NCI-H1105 treated with DMSO at 0.1 percent for 48 hours (cell line): ENCODE data around the gene DNAH10.

Source experiments
- DNase-seq: peaks from one replicate; lab custom pipeline; 2025; lab: John Stamatoyannopoulos, UW

DNAH10 gene

GRCh38 chr12:123948401-123948795 lies 186.3 kb downstream of the DNAH10 start:
- DNase-seq: no peak

- no peak for DNase-seq
These were observed 187.0 kb downstream of the DNAH10 start for GRCh38 chr12:123948796-123949769.

GRCh38 chr12:123949770-123950165 lies 187.7 kb downstream of the DNAH10 start:
- no peak for DNase-seq

GRCh38 chr12:123950476-123951349 lies 188.6 kb downstream of the DNAH10 start:
- DNase-seq: no peak

GRCh38 chr12:123951467-123951866 lies 189.4 kb downstream of the DNAH10 start:
- DNase-seq: no peak

- DNase-seq: no peak
These were observed 189.9 kb downstream of the DNAH10 start for GRCh38 chr12:123952037-123952436.

GRCh38 chr12:123954647-123955350 lies 192.7 kb downstream of the DNAH10 start:
- no peak for DNase-seq

- no peak for DNase-seq
These were observed 194.1 kb downstream of the DNAH10 start for GRCh38 chr12:123956249-123956648.

- no peak for DNase-seq
These were observed 195.1 kb downstream of the DNAH10 start for GRCh38 chr12:123957196-123957595.

GRCh38 chr12:123958462-123958861 lies 196.4 kb downstream of the DNAH10 start:
- DNase-seq: no peak

GRCh38 chr12:123958876-123959275 lies 196.8 kb downstream of the DNAH10 start:
- no peak for DNase-seq

- DNase-seq: no peak
These were observed 198.1 kb downstream of the DNAH10 start for GRCh38 chr12:123960029-123960735.

GRCh38 chr12:123960856-123961255 lies 198.8 kb downstream of the DNAH10 start:
- no peak for DNase-seq

- no peak for DNase-seq
These were observed 199.7 kb downstream of the DNAH10 start for GRCh38 chr12:123961585-123962345.

GRCh38 chr12:123962513-123962912 lies 200.4 kb downstream of the DNAH10 start:
- no peak for DNase-seq

GRCh38 chr12:123963821-123964220 lies 201.7 kb downstream of the DNAH10 start:
- no peak for DNase-seq

- no peak for DNase-seq
These were observed 203.3 kb downstream of the DNAH10 start for GRCh38 chr12:123965382-123965781.

- no peak for DNase-seq
These were observed 204.5 kb downstream of the DNAH10 start for GRCh38 chr12:123966596-123966995.

GRCh38 chr12:123967121-123967586 lies 205.1 kb downstream of the DNAH10 start:
- no peak for DNase-seq

- DNase-seq: no peak
These were observed 209.3 kb downstream of the DNAH10 start for GRCh38 chr12:123971449-123971769.
